Stimulated activated CD4-positive, alpha-beta T cell treated with anti-CD3 and anti-CD28 coated beads, Interleukin-12 subunit alpha, Interleukin-12 subunit beta, amount 100 ng/mL, for 48 hours (primary cell): ENCODE data around the gene HSP90B1.

Experiments used
- DNase-seq, 3 donors: peaks; one replicate each; pipeline ENCODE4 v3.0.0-alpha.2; 2020; ENCODE audit warnings: low read depth in 2 of 3, low spot score in 1 of 3

Gene HSP90B1

GRCh38 chr12:103929046-103929783 lies 995 bp upstream of the HSP90B1 start:
- DNase-seq, result peak; percentile 63 to 75 (median 70)

GRCh38 chr12:103929784-103930033 lies 501 bp upstream of the HSP90B1 start:
- DNase-seq, result no peak

- DNase-seq, result peak in 1 of 3 donors; percentile 29
Observed at GRCh38 chr12:103930787-103931735, 851 bp downstream of the HSP90B1 start.

- DNase-seq, result no peak
Observed at GRCh38 chr12:103933237-103933636, 3.0 kb downstream of the HSP90B1 start.

GRCh38 chr12:103936679-103937078 lies 6.5 kb downstream of the HSP90B1 start:
- no peak for DNase-seq

- DNase-seq, result no peak
Observed at GRCh38 chr12:103944964-103945363, 14.8 kb downstream of the HSP90B1 start.

GRCh38 chr12:103947871-103948555 lies 17.8 kb downstream of the HSP90B1 start:
- DNase-seq, result no peak

- no peak for DNase-seq
Observed at GRCh38 chr12:103948746-103949406, 18.7 kb downstream of the HSP90B1 start.

GRCh38 chr12:103952497-103952896 lies 22.3 kb downstream of the HSP90B1 start:
- DNase-seq, result no peak

GRCh38 chr12:103955811-103956508 lies 25.8 kb downstream of the HSP90B1 start:
- no peak for DNase-seq

GRCh38 chr12:103956509-103957027 lies 26.4 kb downstream of the HSP90B1 start:
- no peak for DNase-seq

- DNase-seq, result no peak
Observed at GRCh38 chr12:103957865-103958388, 27.7 kb downstream of the HSP90B1 start.

- DNase-seq, result no peak
Observed at GRCh38 chr12:103958621-103959020, 28.4 kb downstream of the HSP90B1 start.

- no peak for DNase-seq
Observed at GRCh38 chr12:103960616-103961227, 30.5 kb downstream of the HSP90B1 start.

- no peak for DNase-seq
Observed at GRCh38 chr12:103962493-103962892, 32.3 kb downstream of the HSP90B1 start.

- DNase-seq, result no peak
Observed at GRCh38 chr12:103964805-103965204, 34.6 kb downstream of the HSP90B1 start.

GRCh38 chr12:103965255-103965589 lies 35.0 kb downstream of the HSP90B1 start:
- no peak for DNase-seq

- DNase-seq, result peak; percentile 90 to 96 (median 96)
Observed at GRCh38 chr12:103965590-103966504, 35.6 kb downstream of the HSP90B1 start, which contains the start of gene TDG. TSS of gene TDG (plus strand) at chr12:103965872. CDS start at chr12:103966038, 166 bp downstream.

- no peak for DNase-seq
Observed at GRCh38 chr12:103966736-103967135, 36.5 kb downstream of the HSP90B1 start.
